ENCODE data around the gene VPREB3. TPM values are rescaled to one million over a fixed set of nuclear protein-coding genes. Genes with fewer than 3 reads are reported as not detected.

VPREB3 gene
- total RNA-seq, result under 1 TPM in 1 of 2 experiments, not detected in 1; 0.48 TPM

- no peak within 1 kb of the TSS for H3K27ac Mint-ChIP-seq
- H3K9me3 Mint-ChIP-seq, result no peaks in the 10 kb centered on the region
- peaks cover 9% of the 10 kb centered on the region for H3K4me1 Mint-ChIP-seq
- no peak for DNase-seq
- H3K4me3 Mint-ChIP-seq, result peak within 1 kb of the TSS; percentile 54
- H3K27me3 Mint-ChIP-seq, result no peaks in the 10 kb centered on the region
- H3K36me3 Mint-ChIP-seq, result no peaks in the 10 kb centered on the region
These were observed at the start of gene VPREB3 for GRCh38 chr22:23754220-23754919. VPREB3 (minus strand) TSS chr22:23754425; CDS start chr22:23754363, 62 bp downstream.

- no peak overlapping the region for H3K27ac Mint-ChIP-seq
- no peaks in the 10 kb centered on the region for H3K27me3 Mint-ChIP-seq
- DNase-seq, result no peak
- no peaks in the 10 kb centered on the region for H3K9me3 Mint-ChIP-seq
- no peak overlapping the region for H3K4me3 Mint-ChIP-seq
- no peaks in the 10 kb centered on the region for H3K4me1 Mint-ChIP-seq
- peaks cover 8% of the 10 kb centered on the region for H3K36me3 Mint-ChIP-seq
These were observed 49.0 kb upstream of the VPREB3 start for GRCh38 chr22:23803001-23803819.

- Mint-ChIP-seq H3K4me3 (no peak overlapping the region), H3K9me3 (no peaks in the 10 kb centered on the region), H3K27me3 (no peaks in the 10 kb centered on the region), H3K27ac (no peak overlapping the region), H3K4me1 (no peaks in the 10 kb centered on the region), H3K36me3 (peaks cover 11% of the 10 kb centered on the region)
- DNase-seq, result no peak
These were observed 47.7 kb upstream of the VPREB3 start for GRCh38 chr22:23801886-23802377.

GRCh38 chr22:23801238-23801821 is 47.1 kb upstream of the VPREB3 start:
- Mint-ChIP-seq H3K36me3 (peaks cover 16% of the 10 kb centered on the region), H3K27ac (no peak overlapping the region), H3K4me1 (no peaks in the 10 kb centered on the region), H3K9me3 (no peaks in the 10 kb centered on the region), H3K27me3 (no peaks in the 10 kb centered on the region), H3K4me3 (no peak overlapping the region)
- DNase-seq, result no peak

GRCh38 chr22:23800297-23801237 is 46.3 kb upstream of the VPREB3 start:
- Mint-ChIP-seq H3K36me3 (peaks cover 18% of the 10 kb centered on the region), H3K9me3 (no peaks in the 10 kb centered on the region), H3K4me1 (no peaks in the 10 kb centered on the region), H3K27ac (no peak overlapping the region), H3K4me3 (no peak overlapping the region), H3K27me3 (no peaks in the 10 kb centered on the region)
- DNase-seq, result no peak

GRCh38 chr22:23796461-23796860 is 42.2 kb upstream of the VPREB3 start:
- no peak for DNase-seq
- H3K4me1 Mint-ChIP-seq, result peaks cover 14% of the 10 kb centered on the region
- no peaks in the 10 kb centered on the region for H3K9me3 Mint-ChIP-seq
- H3K36me3 Mint-ChIP-seq, result peaks cover 19% of the 10 kb centered on the region
- no peak overlapping the region for H3K27ac Mint-ChIP-seq
- H3K4me3 Mint-ChIP-seq, result no peak overlapping the region
- no peaks in the 10 kb centered on the region for H3K27me3 Mint-ChIP-seq

GRCh38 chr22:23793326-23793725 is 39.1 kb upstream of the VPREB3 start:
- DNase-seq, result no peak
- Mint-ChIP-seq H3K4me1 (peaks cover 20% of the 10 kb centered on the region), H3K27ac (no peak overlapping the region), H3K27me3 (no peaks in the 10 kb centered on the region), H3K36me3 (peaks cover 20% of the 10 kb centered on the region), H3K9me3 (no peaks in the 10 kb centered on the region), H3K4me3 (no peak overlapping the region)

GRCh38 chr22:23791738-23792645 is 37.8 kb upstream of the VPREB3 start:
- no peaks in the 10 kb centered on the region for H3K27me3 Mint-ChIP-seq
- H3K36me3 Mint-ChIP-seq, result peaks cover 19% of the 10 kb centered on the region
- H3K9me3 Mint-ChIP-seq, result no peaks in the 10 kb centered on the region
- peaks cover 26% of the 10 kb centered on the region for H3K4me1 Mint-ChIP-seq
- peak overlapping the region; percentile 44 for H3K27ac Mint-ChIP-seq
- DNase-seq, result no peak
- H3K4me3 Mint-ChIP-seq, result no peak overlapping the region

- no peaks in the 10 kb centered on the region for H3K27me3 Mint-ChIP-seq
- no peak overlapping the region for H3K27ac Mint-ChIP-seq
- no peaks in the 10 kb centered on the region for H3K9me3 Mint-ChIP-seq
- peaks cover 30% of the 10 kb centered on the region for H3K4me1 Mint-ChIP-seq
- no peak for DNase-seq
- peaks cover 12% of the 10 kb centered on the region for H3K36me3 Mint-ChIP-seq
- H3K4me3 Mint-ChIP-seq, result no peak overlapping the region
These were observed 36.9 kb upstream of the VPREB3 start for GRCh38 chr22:23790819-23791737.

- H3K4me3 Mint-ChIP-seq, result no peak overlapping the region
- no peak overlapping the region for H3K27ac Mint-ChIP-seq
- no peaks in the 10 kb centered on the region for H3K27me3 Mint-ChIP-seq
- peaks cover 30% of the 10 kb centered on the region for H3K4me1 Mint-ChIP-seq
- no peaks in the 10 kb centered on the region for H3K9me3 Mint-ChIP-seq
- peaks cover 11% of the 10 kb centered on the region for H3K36me3 Mint-ChIP-seq
- no peak for DNase-seq
These were observed 35.4 kb upstream of the VPREB3 start for GRCh38 chr22:23789638-23790037.

GRCh38 chr22:23789121-23789520 is 34.9 kb upstream of the VPREB3 start:
- Mint-ChIP-seq H3K27me3 (no peaks in the 10 kb centered on the region), H3K36me3 (peaks cover 11% of the 10 kb centered on the region), H3K9me3 (no peaks in the 10 kb centered on the region), H3K27ac (no peak overlapping the region), H3K4me3 (no peak overlapping the region), H3K4me1 (peaks cover 34% of the 10 kb centered on the region)
- no peak for DNase-seq

- Mint-ChIP-seq H3K27ac (peak overlapping the region; percentile 88), H3K4me3 (peak overlapping the region; percentile 90), H3K36me3 (peaks cover 9% of the 10 kb centered on the region), H3K9me3 (no peaks in the 10 kb centered on the region), H3K27me3 (no peaks in the 10 kb centered on the region), H3K4me1 (peaks cover 32% of the 10 kb centered on the region)
- DNase-seq, result no peak
These were observed 33.7 kb upstream of the VPREB3 start for GRCh38 chr22:23787910-23788309.

- Mint-ChIP-seq H3K4me1 (peaks cover 30% of the 10 kb centered on the region), H3K4me3 (peak overlapping the region; percentile 90), H3K9me3 (no peaks in the 10 kb centered on the region), H3K27me3 (no peaks in the 10 kb centered on the region), H3K27ac (peak overlapping the region; percentile 88), H3K36me3 (peaks cover 9% of the 10 kb centered on the region)
- DNase-seq, result no peak
These were observed 33.3 kb upstream of the VPREB3 start for GRCh38 chr22:23787600-23787896.
